HG03025 (cell line): ENCODE measurements around the gene IRS2.

Experiments used
- ATAC-seq: cut with Tn5 transposase; IDR thresholded peaks from one replicate; pipeline ENCODE4 v1.9.1; 2021; ENCODE audit warnings: mild to moderate bottlenecking, moderate library complexity; ENCODE audit not compliant: unreplicated experiment, low FRiP score

Gene IRS2

GRCh38 chr13:109715902-109716301, 70.5 kb downstream of the IRS2 start:
- ATAC-seq: no peak

GRCh38 chr13:109713681-109714080, 72.7 kb downstream of the IRS2 start:
- no peak for ATAC-seq

- no peak for ATAC-seq
Observed at GRCh38 chr13:109712124-109712722, 74.2 kb downstream of the IRS2 start.

GRCh38 chr13:109707742-109708617, 78.4 kb downstream of the IRS2 start:
- ATAC-seq: no peak

GRCh38 chr13:109707044-109707741, 79.2 kb downstream of the IRS2 start:
- no peak for ATAC-seq

- ATAC-seq: no peak
Observed at GRCh38 chr13:109706015-109706715, 80.2 kb downstream of the IRS2 start.

- no peak for ATAC-seq
Observed at GRCh38 chr13:109704771-109705635, 81.4 kb downstream of the IRS2 start.

GRCh38 chr13:109703250-109703649, 83.1 kb downstream of the IRS2 start:
- ATAC-seq: no peak
